GM12878 (cell line): ENCODE data around the gene DLX6. TPM values are rescaled to one million over a fixed set of nuclear protein-coding genes. Genes with fewer than 3 reads are reported as not detected.

ENCODE experiments used
- ATAC-seq: fragments of 200-7000 bp; cut with Tn5 transposase; 3 replicates; pipeline ENCODE4 v1.9.1; 2020; ENCODE audit warnings: mild to moderate bottlenecking, moderate library complexity
- BruUV-seq: library from RNA; stranded (reverse); fragments of 400-500 nt; replicated peaks from 2 replicates; lab custom pipeline; 2021; lab: Mats Ljungman, UMichigan
- CTCF ChIA-PET: fragments of 300-600 bp; sonication (Branson Sonifier 250); formaldehyde crosslinking; extraction: SDS; loops from one replicate; lab custom pipeline; 2021; ENCODE audit warnings: inconsistent platforms; lab: Yijun Ruan, JAX
- POLR2A ChIA-PET: fragments of 350-600 bp; formaldehyde crosslinking; extraction: SDS; loops from one replicate; lab custom pipeline; 2021; ENCODE audit warnings: inconsistent platforms; lab: Charles Lee
- RAD21 ChIA-PET: fragments of 300-600 bp; sonication (Branson Sonifier 250); formaldehyde crosslinking; loops from one replicate; lab custom pipeline; 2023; ENCODE audit warnings: antibody characterized with exemption; ENCODE audit not compliant: unreplicated experiment; lab: Charles Lee
- SMC1A ChIA-PET: fragments of 300-600 bp; sonication (Branson Sonifier 250); formaldehyde crosslinking; loops from one replicate; lab custom pipeline; 2023; ENCODE audit not compliant: unreplicated experiment, uncharacterized antibody; lab: Charles Lee
- DNase-seq: peaks from one replicate; pipeline ENCODE4 v3.0.0-alpha.2; 2011; ENCODE audit warnings: low read depth, low spot score
- FAIRE-seq: peaks from 3 replicates; lab custom pipeline; 2011; peaks lifted over from hg19 to GRCh38; lab: Jason Lieb, UNC
- H2AFZ ChIP-seq: 2 replicates; pipeline ENCODE4 v1.6.0; 2011; ENCODE audit warnings: low read depth, low read length, control low read depth; ENCODE audit not compliant: control insufficient read depth
- H3K27ac ChIP-seq: 2 replicates; pipeline ENCODE4 v1.5.1; 2011; ENCODE audit warnings: control low read depth; ENCODE audit not compliant: control insufficient read depth, insufficient read depth
- H3K27me3 ChIP-seq, 2 experiments: replicated peaks in 1 of 2; 2 replicates each; pipeline versions ENCODE4 v1.6.0 to v1.6.1; 2011; ENCODE audit warnings: low read length in 1 of 2; ENCODE audit not compliant: control insufficient read depth in 2 of 2, insufficient read depth in 2 of 2
- H3K36me3 ChIP-seq, 2 experiments: 2 replicates each; pipeline ENCODE4 v1.5.1; 2011; ENCODE audit warnings: low read length in 1 of 2; ENCODE audit not compliant: control insufficient read depth in 2 of 2, insufficient read depth in 2 of 2
- H3K4me1 ChIP-seq: 2 replicates; pipeline ENCODE4 v1.6.1; 2011; ENCODE audit warnings: mild to moderate bottlenecking, low read length, moderate library complexity, mixed read lengths; ENCODE audit not compliant: control insufficient read depth, insufficient read depth
- H3K4me2 ChIP-seq: 2 replicates; pipeline ENCODE4 v1.6.0; 2011; ENCODE audit warnings: control low read depth; ENCODE audit not compliant: control insufficient read depth, insufficient read depth
- H3K4me3 ChIP-seq: fragments of 200-600 bp; sonication (generic); 2 replicates; pipeline ENCODE4 v1.5.1; 2016
- H3K79me2 ChIP-seq: 2 replicates; pipeline ENCODE4 v1.6.0; 2011; ENCODE audit warnings: low read length; ENCODE audit not compliant: control insufficient read depth, insufficient read depth
- H3K9ac ChIP-seq: 2 replicates; pipeline ENCODE4 v1.8.0; 2011; ENCODE audit warnings: low read length, control low read depth, mixed read lengths; ENCODE audit not compliant: control insufficient read depth, insufficient read depth
- H3K9me3 ChIP-seq: replicated peaks from 3 replicates; pipeline ENCODE4 v1.5.1; 2011; ENCODE audit warnings: mild to moderate bottlenecking, low read length; ENCODE audit not compliant: control insufficient read depth, insufficient read depth
- H4K20me1 ChIP-seq: 2 replicates; pipeline ENCODE4 v1.6.0; 2011; ENCODE audit not compliant: control insufficient read depth, insufficient read depth
- BACH1 ChIP-seq: fragments of 450-650 bp; IDR thresholded peaks from 2 replicates; pipeline ENCODE4 v1.6.1; 2017; ENCODE audit warnings: mild to moderate bottlenecking, borderline replicate concordance
- ELK1 ChIP-seq: IDR thresholded peaks from 2 replicates; pipeline ENCODE4 v1.6.1; 2012; ENCODE audit warnings: low read depth, low read length, improper control_type of control experiment
- KDM1A ChIP-seq: fragments of 200-600 bp; sonication (generic); IDR thresholded peaks from 2 replicates; pipeline ENCODE4 v1.6.1; 2016; ENCODE audit warnings: borderline replicate concordance
- MXI1 ChIP-seq: fragments of 150-350 bp; IDR thresholded peaks from 2 replicates; pipeline ENCODE4 v1.6.1; 2011; ENCODE audit warnings: low read depth, mild to moderate bottlenecking, inconsistent platforms, low read length, improper control_type of control experiment
- MYB ChIP-seq: fragments of 150-350 bp; IDR thresholded peaks from 2 replicates; pipeline ENCODE4 v1.6.1; 2014; ENCODE audit warnings: mild to moderate bottlenecking, low read depth, low read length, borderline replicate concordance
- POU2F2 ChIP-seq: IDR thresholded peaks from 3 replicates; pipeline ENCODE4 v1.6.1; 2011; ENCODE audit warnings: low read depth, mild to moderate bottlenecking, low read length, borderline replicate concordance
- RB1 ChIP-seq: fragments of 450-650 bp; formaldehyde crosslinking; IDR thresholded peaks from 2 replicates; pipeline ENCODE4 v1.6.1; 2017; ENCODE audit warnings: mild to moderate bottlenecking, borderline replicate concordance
- SPI1 ChIP-seq: IDR thresholded peaks from 2 replicates; pipeline ENCODE4 v1.6.1; 2011; ENCODE audit warnings: low read depth, mild to moderate bottlenecking, low read length, moderate library complexity, borderline replicate concordance; ENCODE audit not compliant: insufficient read depth
- SREBF1 ChIP-seq: IDR thresholded peaks from 2 replicates; pipeline ENCODE4 v1.6.1; 2012; ENCODE audit warnings: mild to moderate bottlenecking, low read length
- STAT3 ChIP-seq: IDR thresholded peaks from 2 replicates; pipeline ENCODE4 v1.6.1; 2011; ENCODE audit warnings: low read depth, low read length, improper control_type of control experiment
- TBL1XR1 ChIP-seq: IDR thresholded peaks from 2 replicates; pipeline ENCODE4 v1.6.1; 2012; ENCODE audit warnings: low read depth, low read length, improper control_type of control experiment
- USF2 ChIP-seq: IDR thresholded peaks from 2 replicates; pipeline ENCODE4 v1.6.1; 2011; ENCODE audit warnings: low read depth, low read length, improper control_type of control experiment, borderline replicate concordance
- WGBS: methylation state at CpG from one replicate; pipeline ENCODE4 v1.1.6; 2016; ENCODE audit warnings: low lambda C conversion rate; ENCODE audit not compliant: insufficient replicate concordance, insufficient coverage; ENCODE audit errors: missing lambda C conversion rate; 5-methylcytosine and 5-hydroxymethylcytosine counted together
- in situ Hi-C: fragments of 300-500 bp; cut with MboI; formaldehyde crosslinking; loops from 9 replicates; pipeline ENCODE4 v1.14.3; 2018; ENCODE audit warnings: mixed read lengths
- intact Hi-C: fragments of 100-400 bp; cut with micrococcal nuclease; formaldehyde crosslinking; loops from one replicate; pipeline ENCODE4 v1.14.2; 2022; ENCODE audit not compliant: unreplicated experiment
- polyA plus RNA-seq, 11 experiments: library from polyadenylated mRNA; depleted of rRNA in 4 of 11; unstranded in 6 of 11; stranded (reverse) in 5 of 11; fragments of >200 nt; fragmentation: Nextera tagmentation in 4 of 11; fragmentation: Illumina TruSeq in 1 of 11; extraction: Ambion mirVana in 4 of 11; extraction: Trizol in 1 of 11; gene quantifications; 1 replicate in 1 of 11; 2 replicates in 10 of 11; pipeline versions ENCODE4 v1.2.1 to v1.2.3, GENCODE V29; 2011 to 2016; ENCODE audit warnings: inconsistent platforms in 2 of 11, missing spikeins in 2 of 11, low read depth in 1 of 11
- total RNA-seq, 4 experiments: library from RNA; depleted of rRNA in 3 of 4; stranded (reverse); fragments of >200 nt in 3 of 4; fragmentation: Illumina TruSeq in 1 of 4; extraction: Trizol in 1 of 4; gene quantifications; 2 replicates each; pipeline versions ENCODE4 v1.2.1 to v1.2.3, GENCODE V29; 2013 to 2021

Gene DLX6
- total and polyA plus RNA-seq, 10 of the 15 experiments (the other 5 are each of a cell fraction or from before 2014, with no cell fraction given), result not detected

- TF ChIP-seq USF2, result no peak
- no peak for TF ChIP-seq MYB
- TF ChIP-seq TBL1XR1, result no peak
- no peak for TF ChIP-seq KDM1A
- TF ChIP-seq POU2F2, result no peak
- no peak for TF ChIP-seq SREBF1
- TF ChIP-seq ELK1, result no peak
- no peak for TF ChIP-seq RB1
These were observed 20.8 kb downstream of the DLX6 start (continued) for GRCh38 chr7:97025983-97026714.

GRCh38 chr7:97026715-97027426 lies 21.5 kb downstream of the DLX6 start:
- DNase-seq (no peak), ATAC-seq (peak; percentile 25), FAIRE-seq (no peak)
- no peaks in the 10 kb centered on the region for H3K9me3 ChIP-seq
- H3K79me2 ChIP-seq, result no peaks in the 10 kb centered on the region
- no TSS peak for BruUV-seq
- H4K20me1 ChIP-seq, result no peaks in the 10 kb centered on the region
- in situ Hi-C loops, result loop anchor here (5.0 to 10.0 kb wide), 3 partner anchors 612 to 1115 kb away; no protein-coding TSS in a partner anchor
- ChIA-PET SMC1A (interaction anchor here (0.7 to 1.7 kb wide), 17 partner anchors 10 to 1309 kb away, joined by 3 to 22 read pairs (median 3); no protein-coding TSS in a partner anchor), POLR2A (no interaction called here), CTCF (interaction anchor here (0.7 to 5.7 kb wide), 27 partner anchors 12 to 1309 kb away, joined by 3 to 91 read pairs (median 5); no protein-coding TSS in a partner anchor), RAD21 (interaction anchor here (0.7 to 2.8 kb wide), 19 partner anchors 8 to 1303 kb away, joined by 3 to 28 read pairs (median 3); no protein-coding TSS in a partner anchor)
- H3K9ac ChIP-seq, result no peak overlapping the region
- H2AFZ ChIP-seq, result no peak overlapping the region
- H3K4me2 ChIP-seq, result peak overlapping the region; percentile 75; the same call in 1 of the 2 replicates
- H3K27ac ChIP-seq, result no peak overlapping the region
- intact Hi-C loops, result loop anchor here (1.0 kb wide), 3 partner anchors 612 to 1111 kb away; no protein-coding TSS in a partner anchor
- TF ChIP-seq STAT3 (no peak), SPI1 (no peak), MXI1 (no peak), BACH1 (no peak)
- H3K36me3 ChIP-seq, result no peaks in the 10 kb centered on the region
- peaks cover 19 to 26% of the 10 kb centered on the region in 2 experiments for H3K27me3 ChIP-seq
- H3K4me1 ChIP-seq, result no peaks in the 10 kb centered on the region
- H3K4me3 ChIP-seq, result no peak overlapping the region
- 21% methylated on average over 17 of the region's 17 CpGs for WGBS
